Esophagus squamous epithelium (tissue), 5 donors: Measurements from ENCODE around the gene SLC14A1. TPM values are rescaled to one million over a fixed set of nuclear protein-coding genes. Genes with fewer than 3 reads are reported as not detected.

ENCODE experiments used
- DNase-seq: peaks from one replicate; lab custom pipeline; 2025; lab: John Stamatoyannopoulos, UW
- H3K27ac ChIP-seq, 4 donors: fragments of 200-600 bp; sonication (generic); one replicate each; pipeline ENCODE4 v1.5.1; 2016 to 2019; ENCODE audit warnings: mild to moderate bottlenecking in 1 of 4
- H3K27me3 ChIP-seq, 4 donors: fragments of 200-600 bp; sonication (generic); 1 replicate in 3 of 4; 2 replicates in 1 of 4; pipeline versions ENCODE4 v1.5.1 to v1.6.0; 2017 to 2021; ENCODE audit warnings: antibody characterized with exemption in 1 of 4
- H3K36me3 ChIP-seq, 3 donors: fragments of 200-600 bp; sonication (generic); one replicate each; pipeline ENCODE4 v1.5.1; 2016 to 2019
- H3K4me1 ChIP-seq, 3 donors: fragments of 200-600 bp; sonication (generic); one replicate each; pipeline ENCODE4 v1.5.1; 2017 to 2019
- H3K4me3 ChIP-seq, 4 donors: fragments of 200-600 bp; sonication (generic); 1 replicate in 3 of 4; 2 replicates in 1 of 4; pipeline ENCODE4 v1.5.1; 2016 to 2019; ENCODE audit warnings: mild to moderate bottlenecking in 2 of 4, moderate library complexity in 1 of 4
- H3K9me3 ChIP-seq, 3 donors: fragments of 200-600 bp; sonication (generic); one replicate each; pipeline ENCODE4 v1.5.1; 2016 to 2019
- CTCF ChIP-seq, 6 experiments: fragments of 450-650 bp in 4 of 6; fragments of 200-600 bp in 2 of 6; sonication (generic) in 2 of 6; IDR thresholded peaks; one replicate each; pipeline ENCODE4 v1.5.1; 2016 to 2019; ENCODE audit warnings: antibody characterized with exemption in 6 of 6, mild to moderate bottlenecking in 4 of 6, moderate library complexity in 4 of 6
- POLR2A ChIP-seq, 4 donors: fragments of 450-650 bp; IDR thresholded peaks; one replicate each; pipeline ENCODE4 v1.6.1; 2017; ENCODE audit warnings: antibody characterized with exemption in 4 of 4, mild to moderate bottlenecking in 4 of 4, moderate library complexity in 3 of 4
- WGBS, 2 donors: methylation state at CpG; one replicate each; pipeline ENCODE4 v1.1.5; 2018; 5-methylcytosine and 5-hydroxymethylcytosine counted together
- intact Hi-C: fragments of 100-400 bp; cut with DNase I; formaldehyde crosslinking; loops from one replicate; pipeline ENCODE4 v1.15.0; 2022
- total RNA-seq, 4 donors: library from RNA; depleted of rRNA; stranded (reverse); fragments of >200 nt; gene quantifications; one replicate each; pipeline ENCODE4 v1.1.0, GENCODE V29; 2016
- donor health status: DM: yes; HTN: yes; CAD: no.

The SLC14A1 gene
- total RNA-seq, 4 donors from 2014 or later: 0.53 to 1.1 (median 0.53) TPM; not detected in 1

- intact Hi-C loops: no loop called here
Observed at GRCh38 chr18:45727068-45727467, 3.1 kb downstream of the SLC14A1 start.

GRCh38 chr18:45728336-45729010 lies 4.5 kb downstream of the SLC14A1 start:
- TF ChIP-seq POLR2A (IDR thresholded peaks at IDR 0.05) (no peak), CTCF (IDR thresholded peaks at IDR 0.05) (no peak)
- 52 to 54% methylated on average over 2 of the region's 2 CpGs for WGBS, 2 donors
- Histone ChIP-seq H3K9me3 (no peaks in the 10 kb centered on the region), H3K27me3 (peaks cover 0 to 95% (median 0%) of the 10 kb centered on the region in 4 donors), H3K27ac (no peak overlapping the region), H3K4me3 (no peak overlapping the region), H3K4me1 (no peaks in the 10 kb centered on the region), H3K36me3 (no peaks in the 10 kb centered on the region)
- intact Hi-C loops: no loop called here
- DNase-seq: no peak

More at GRCh38 chr18:45727068-45727467, 3.1 kb downstream of the SLC14A1 start:
- 76 to 81% methylated on average over 4 to 8 of the region's 18 CpGs for WGBS, 2 donors
- DNase-seq: no peak
- Histone ChIP-seq H3K27me3 (peaks cover 0 to 95% (median 0%) of the 10 kb centered on the region in 4 donors), H3K4me3 (no peak overlapping the region), H3K9me3 (no peaks in the 10 kb centered on the region), H3K4me1 (no peaks in the 10 kb centered on the region), H3K27ac (no peak overlapping the region), H3K36me3 (no peaks in the 10 kb centered on the region)
- no peak for TF ChIP-seq POLR2A (IDR thresholded peaks at IDR 0.05)
- TF ChIP-seq CTCF (IDR thresholded peaks at IDR 0.05): no peak

DNA sequence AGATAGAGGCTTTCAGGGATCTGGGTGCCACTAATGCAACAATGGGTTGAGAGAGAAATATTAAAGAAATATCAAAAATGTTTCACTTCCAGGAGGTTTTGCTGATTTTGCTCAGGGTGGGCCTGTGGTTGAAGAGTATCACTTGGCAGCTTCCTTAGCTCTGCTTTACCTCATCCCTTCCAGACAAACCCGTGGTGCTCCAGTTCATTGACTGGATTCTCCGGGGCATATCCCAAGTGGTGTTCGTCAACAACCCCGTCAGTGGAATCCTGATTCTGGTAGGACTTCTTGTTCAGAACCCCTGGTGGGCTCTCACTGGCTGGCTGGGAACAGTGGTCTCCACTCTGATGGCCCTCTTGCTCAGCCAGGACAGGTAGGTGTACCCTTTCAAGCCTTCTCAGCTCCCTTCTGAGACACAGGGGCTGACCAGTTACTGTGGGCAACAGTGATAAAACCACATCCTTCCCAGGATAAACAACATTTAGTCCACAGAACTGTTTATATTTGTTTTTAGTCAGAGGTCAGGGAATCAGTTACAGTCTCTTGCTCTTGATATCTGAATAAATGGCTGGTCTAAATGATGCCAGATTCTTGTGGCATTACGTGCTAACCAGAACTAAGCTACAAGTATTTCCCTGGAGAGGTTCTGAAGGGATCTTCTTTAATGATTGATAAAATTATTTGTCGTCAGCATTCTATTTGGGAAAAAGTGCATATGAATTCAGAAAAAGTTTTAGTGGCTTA lies 7.0 kb downstream of the SLC14A1 start:
- Histone ChIP-seq H3K27ac (no peak overlapping the region), H3K4me3 (no peak overlapping the region), H3K4me1 (no peaks in the 10 kb centered on the region), H3K27me3 (peaks cover 0 to 96% (median 0%) of the 10 kb centered on the region in 4 donors), H3K36me3 (no peaks in the 10 kb centered on the region), H3K9me3 (no peaks in the 10 kb centered on the region)
- WGBS, 2 donors: 69 to 72% methylated on average over 6 of the region's 6 CpGs
- TF ChIP-seq CTCF (IDR thresholded peaks at IDR 0.05) (no peak), POLR2A (IDR thresholded peaks at IDR 0.05) (no peak)
- intact Hi-C loops: no loop called here
- DNase-seq: no peak

- H3K4me3 ChIP-seq: no peak overlapping the region
- H3K36me3 ChIP-seq: no peaks in the 10 kb centered on the region
- peaks cover 0 to 99% (median 0%) of the 10 kb centered on the region in 4 donors for H3K27me3 ChIP-seq
- H3K27ac ChIP-seq: no peak overlapping the region
- intact Hi-C loops: no loop called here
- H3K9me3 ChIP-seq: no peaks in the 10 kb centered on the region
- TF ChIP-seq CTCF (IDR thresholded peaks at IDR 0.05) (no peak), POLR2A (IDR thresholded peaks at IDR 0.05) (no peak)
- no peak for DNase-seq
- WGBS, 2 donors: 58 to 73% methylated on average over 2 of the region's 2 CpGs
- no peaks in the 10 kb centered on the region for H3K4me1 ChIP-seq
Observed at GRCh38 chr18:45731716-45732115, 7.7 kb downstream of the SLC14A1 start.

- H3K4me3 ChIP-seq: no peak overlapping the region
- no peak overlapping the region for H3K27ac ChIP-seq
- WGBS, 2 donors: 92 to 95% methylated on average over 7 of the region's 7 CpGs
- TF ChIP-seq CTCF (IDR thresholded peaks at IDR 0.05): no peak
- TF ChIP-seq POLR2A (IDR thresholded peaks at IDR 0.05): no peak
- H3K27me3 ChIP-seq: peaks cover 0 to 98% (median 0%) of the 10 kb centered on the region in 4 donors
- H3K36me3 ChIP-seq: no peaks in the 10 kb centered on the region
- intact Hi-C loops: no loop called here
- no peak for DNase-seq
- no peaks in the 10 kb centered on the region for H3K9me3 ChIP-seq
- no peaks in the 10 kb centered on the region for H3K4me1 ChIP-seq
Observed at GRCh38 chr18:45733535-45733934, 9.6 kb downstream of the SLC14A1 start.
